ENCODE measurements around the gene MORF4L2.

Gene MORF4L2

DNA sequence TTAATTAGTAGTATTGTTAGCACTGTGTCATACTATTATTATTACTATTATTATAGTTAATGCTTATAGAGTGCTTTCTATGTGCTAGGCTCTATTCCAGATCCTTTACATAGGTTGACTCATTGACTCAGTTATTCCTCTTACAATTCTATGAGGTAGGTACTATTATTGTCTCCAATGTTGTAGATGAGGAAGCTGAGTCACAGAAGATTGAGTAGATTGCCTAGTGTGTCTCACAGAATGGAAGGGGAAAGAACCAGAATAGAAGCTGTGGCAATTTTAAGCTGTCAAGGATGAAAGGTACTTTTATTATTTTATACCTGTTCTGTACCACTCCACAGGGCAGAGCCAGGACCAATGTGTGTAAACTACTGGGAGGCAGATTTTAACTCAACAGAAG, 59.6 kb downstream of the MORF4L2 start:
- Histone ChIP-seq H3K27me3 (ENCODE audit: control insufficient read depth, insufficient read depth, low read length) (no peaks in the 10 kb centered on the region), H3K4me1 (ENCODE audit: control insufficient read depth, insufficient read depth, low read length) (peaks cover 2% of the 10 kb centered on the region), H3K9ac (ENCODE audit: low read depth, low read length) (no peak overlapping the region), H3K36me3 (ENCODE audit: control insufficient read depth, insufficient read depth, low read length) (no peaks in the 10 kb centered on the region), H3K9me3 (ENCODE audit: control insufficient read depth, insufficient read depth, low read length) (no peaks in the 10 kb centered on the region), H3K4me3 (ENCODE audit: low read depth, low read length) (no peak overlapping the region)
